K562 (cell line): ENCODE results near the gene SPAG17. TPM values are rescaled to one million over a fixed set of nuclear protein-coding genes. Genes with fewer than 3 reads are reported as not detected.

Experiments
- ATAC-seq: fragments of 200-7000 bp; cut with Tn5 transposase; 3 replicates; pipeline ENCODE4 v1.9.1; 2020; ENCODE audit warnings: moderate library complexity
- BruUV-seq: library from RNA; stranded (reverse); fragments of 400-500 nt; replicated peaks from 2 replicates; lab custom pipeline; 2021; lab: Mats Ljungman, UMichigan
- CTCF ChIA-PET: fragments of 300-600 bp; formaldehyde crosslinking; extraction: SDS; loops from one replicate; lab custom pipeline; 2021; ENCODE audit warnings: low intra/inter-chr PET ratio; lab: Yijun Ruan, JAX
- POLR2A ChIA-PET: fragments of 300-600, 350-650 bp; sonication (Branson Sonifier 250); formaldehyde crosslinking; extraction: SDS; loops from one replicate; lab custom pipeline; 2021; ENCODE audit warnings: antibody characterized with exemption, inconsistent platforms; lab: Yijun Ruan, JAX
- DNase-seq, 4 experiments: peaks; one replicate each; pipeline versions ENCODE4 v3.0.0 to v3.0.0-alpha.2; 2011 to 2018; ENCODE audit warnings: low spot score in 3 of 4, mixed read lengths in 3 of 4; ENCODE audit errors: extremely low read depth in 1 of 4
- FAIRE-seq: peaks from 2 replicates; lab custom pipeline; 2011; peaks lifted over from hg19 to GRCh38; lab: Jason Lieb, UNC
- H2AFZ ChIP-seq: 2 replicates; pipeline ENCODE4 v1.6.0; 2011; ENCODE audit warnings: low read depth, low read length, control low read depth, inconsistent platforms
- H3K27ac ChIP-seq: fragments of 200-600 bp; 3 replicates; pipeline ENCODE4 v1.8.0; 2011; ENCODE audit warnings: low read depth, mild to moderate bottlenecking, control low read depth, inconsistent platforms, low read length, moderate library complexity, mixed read lengths; ENCODE audit errors: extremely low read depth
- H3K27me3 ChIP-seq, 2 experiments: fragments of 300-600 bp in 1 of 2; 2 replicates in 1 of 2; 3 replicates in 1 of 2; pipeline versions ENCODE4 v1.6.0 to v1.8.0; 2011; ENCODE audit warnings: inconsistent platforms in 2 of 2, low read length in 2 of 2, mild to moderate bottlenecking in 1 of 2, mixed read lengths in 1 of 2, moderate library complexity in 1 of 2; ENCODE audit not compliant: control insufficient read depth in 2 of 2, insufficient read depth in 2 of 2
- H3K36me3 ChIP-seq: fragments of 300-600 bp; 3 replicates; pipeline ENCODE4 v1.8.0; 2011; ENCODE audit warnings: mild to moderate bottlenecking, low read length, inconsistent platforms; ENCODE audit not compliant: control insufficient read depth, insufficient read depth
- H3K4me1 ChIP-seq, 2 experiments: fragments of 200-600 bp in 1 of 2; replicated peaks in 1 of 2; 2 replicates in 1 of 2; 3 replicates in 1 of 2; pipeline versions ENCODE4 v1.5.1 to v1.8.0; 2011; ENCODE audit warnings: inconsistent platforms in 2 of 2, low read length in 2 of 2, mild to moderate bottlenecking in 1 of 2, mixed read lengths in 1 of 2, moderate library complexity in 1 of 2; ENCODE audit not compliant: control insufficient read depth in 2 of 2, insufficient read depth in 2 of 2
- H3K4me2 ChIP-seq: 2 replicates; pipeline ENCODE4 v1.6.1; 2011; ENCODE audit warnings: low read length, control low read depth, inconsistent platforms, mixed read lengths; ENCODE audit not compliant: insufficient read depth
- H3K4me3 ChIP-seq: fragments of 200-600 bp; sonication (generic), shearing (Covaris generic); 2 replicates; pipeline ENCODE4 v1.5.1; 2016; ENCODE audit warnings: control low read depth, inconsistent platforms
- H3K79me2 ChIP-seq: fragments of 200-600 bp; 3 replicates; pipeline ENCODE4 v1.8.0; 2011; ENCODE audit warnings: low read length, inconsistent platforms; ENCODE audit not compliant: control insufficient read depth, insufficient read depth
- H3K9ac ChIP-seq, 2 experiments: 2 replicates each; pipeline versions ENCODE4 v1.6.0 to v1.6.1; 2011; ENCODE audit warnings: low read depth in 2 of 2, low read length in 2 of 2, control low read depth in 1 of 2, inconsistent platforms in 1 of 2, mild to moderate bottlenecking in 1 of 2, mixed read lengths in 1 of 2; ENCODE audit not compliant: insufficient read depth in 1 of 2
- H3K9me1 ChIP-seq: one replicate; pipeline ENCODE4 v1.6.0; 2011; ENCODE audit warnings: inconsistent platforms, mild to moderate bottlenecking, low read length, moderate library complexity; ENCODE audit not compliant: control insufficient read depth, insufficient read depth
- H3K9me3 ChIP-seq: replicated peaks from 2 replicates; pipeline ENCODE4 v1.5.1; 2011; ENCODE audit warnings: low read depth, low read length, inconsistent platforms; ENCODE audit not compliant: control insufficient read depth, insufficient read depth
- H4K20me1 ChIP-seq: replicated peaks from 2 replicates; pipeline ENCODE4 v1.6.1; 2011; ENCODE audit warnings: low read length, inconsistent platforms, mixed read lengths; ENCODE audit not compliant: control insufficient read depth, insufficient read depth
- BRF1 ChIP-seq: IDR thresholded peaks from 3 replicates; pipeline ENCODE4 v1.6.1; 2011; ENCODE audit warnings: borderline replicate concordance, mild to moderate bottlenecking; ENCODE audit not compliant: insufficient read length; ENCODE audit errors: extremely low read depth
- CEBPG ChIP-seq, 3 experiments: fragments of 200-800 bp in 1 of 3; sonication (Bioruptor generic) in 1 of 3; sonication (generic) in 1 of 3; formaldehyde crosslinking in 1 of 3; IDR thresholded peaks in 2 of 3; conservative IDR thresholded peaks in 1 of 3; 2 replicates each; pipeline versions ENCODE4 v1.6.1 to v1.8.0; 2016 to 2022; ENCODE audit warnings: missing compliant biosample characterization in 2 of 3, missing genetic modification characterization in 2 of 3, mild to moderate bottlenecking in 1 of 3, missing genetic modification reagents in 1 of 3
- CREB5 ChIP-seq: fragments of 250-450 bp; sonication (Bioruptor Pico); IDR thresholded peaks from 2 replicates; pipeline ENCODE4 v1.5.0; 2020; ENCODE audit warnings: mild to moderate bottlenecking
- ELF2 ChIP-seq: fragments of 250-450 bp; sonication (Bioruptor Pico); IDR thresholded peaks from 2 replicates; pipeline ENCODE4 v1.5.0; 2021; ENCODE audit warnings: mild to moderate bottlenecking
- ERF ChIP-seq: fragments of 450-650 bp; formaldehyde crosslinking; IDR thresholded peaks from 2 replicates; pipeline ENCODE4 v1.4.0; 2020; ENCODE audit warnings: mild to moderate bottlenecking, mixed read lengths
- KAT2B ChIP-seq: IDR thresholded peaks from one replicate; pipeline ENCODE4 v1.6.1; 2012; ENCODE audit warnings: low read depth, mild to moderate bottlenecking, control low read depth, inconsistent platforms, low read length, moderate library complexity
- KDM2B ChIP-seq: fragments of 250-450 bp; sonication (Bioruptor Pico); IDR thresholded peaks from 2 replicates; pipeline ENCODE4 v1.8.0; 2021; ENCODE audit warnings: mild to moderate bottlenecking, moderate library complexity
- KDM5B ChIP-seq: fragments of 200-600 bp; sonication (generic); IDR thresholded peaks from 2 replicates; pipeline ENCODE4 v1.6.1; 2012; ENCODE audit warnings: low read depth, mild to moderate bottlenecking, moderate library complexity, low read length, control low read depth, inconsistent platforms; ENCODE audit not compliant: insufficient replicate concordance
- LARP7 ChIP-seq: fragments of 450-650 bp; IDR thresholded peaks from 2 replicates; pipeline ENCODE4 v1.6.1; 2016
- MXI1 ChIP-seq: IDR thresholded peaks from 2 replicates; pipeline ENCODE4 v1.6.1; 2011; ENCODE audit warnings: low read depth, mild to moderate bottlenecking, improper control_type of control experiment, low read length
- NFE2 ChIP-seq: IDR thresholded peaks from 2 replicates; pipeline ENCODE4 v1.6.1; 2014; ENCODE audit warnings: antibody characterized with exemption, low read depth
- NFE2L1 ChIP-seq: fragments of 450-650 bp; IDR thresholded peaks from 2 replicates; pipeline ENCODE4 v1.6.1; 2016; ENCODE audit warnings: missing genetic modification characterization, low read depth, mild to moderate bottlenecking, missing compliant biosample characterization, moderate library complexity, borderline replicate concordance
- RREB1 ChIP-seq: fragments of 250-450 bp; sonication (Bioruptor Pico); IDR thresholded peaks from 2 replicates; pipeline ENCODE4 v1.4.0; 2020
- ZKSCAN1 ChIP-seq: fragments of 150-350 bp; IDR thresholded peaks from 2 replicates; pipeline ENCODE4 v1.6.1; 2016; ENCODE audit warnings: low read depth, low read length
- ZNF124 ChIP-seq: sonication (generic); formaldehyde crosslinking; IDR thresholded peaks from 2 replicates; pipeline ENCODE4 v1.8.1; 2022; ENCODE audit warnings: missing genetic modification reagents
- ZNF174 ChIP-seq: fragments of 250-450 bp; sonication (Bioruptor Pico); IDR thresholded peaks from 2 replicates; pipeline ENCODE4 v1.4.0; 2020; ENCODE audit warnings: mild to moderate bottlenecking
- ZNF239 ChIP-seq: fragments of 250-450 bp; sonication (Bioruptor Pico); IDR thresholded peaks from 2 replicates; pipeline ENCODE4 v1.4.0; 2020; ENCODE audit warnings: mild to moderate bottlenecking
- WGBS: fragments of 100-300 bp; shearing (Covaris generic); methylation state at CpG from one replicate; pipeline ENCODE4 v1.1.6; 2016; ENCODE audit warnings: low coverage, mixed read lengths; ENCODE audit not compliant: insufficient coverage; ENCODE audit errors: missing lambda C conversion rate; 5-methylcytosine and 5-hydroxymethylcytosine counted together
- in situ Hi-C: fragments of 300-500 bp; cut with MboI; formaldehyde crosslinking; loops from 4 replicates; pipeline ENCODE4 v1.15.0; 2018; ENCODE audit warnings: inconsistent platforms, mixed read lengths
- intact Hi-C: fragments of 100-400 bp; cut with micrococcal nuclease; formaldehyde crosslinking; loops from 2 replicates; pipeline ENCODE4 v1.14.2; 2022
- polyA plus RNA-seq, 8 experiments: library from polyadenylated mRNA; depleted of rRNA in 4 of 8; stranded (reverse) in 5 of 8; unstranded in 3 of 8; fragments of >200 nt; fragmentation: Nextera tagmentation in 2 of 8; fragmentation: Illumina TruSeq in 1 of 8; extraction: Ambion mirVana in 2 of 8; extraction: Trizol in 1 of 8; gene quantifications; 2 replicates each; pipeline versions ENCODE4 v1.2.1 to v1.2.3, GENCODE V29; 2011 to 2014; ENCODE audit warnings: inconsistent platforms in 1 of 8, missing spikeins in 1 of 8
- total RNA-seq, 7 experiments: library from RNA; depleted of rRNA in 6 of 7; stranded (reverse); fragments of >200 nt in 6 of 7; fragmentation: Illumina TruSeq in 2 of 7; extraction: Trizol in 2 of 7; gene quantifications; 2 replicates each; pipeline versions ENCODE4 v1.2.1 to v1.2.3, GENCODE V29; 2011 to 2021; ENCODE audit warnings: low replicate concordance in 1 of 7

Gene SPAG17
- total and polyA plus RNA-seq, 9 of the 15 experiments (the other 6 are each of a cell fraction or from before 2014, with no cell fraction given): 0.07 to 2.1 (median 1.5) TPM

GRCh38 chr1:117942293-117942692, 242.7 kb downstream of the SPAG17 start:
- no TSS peak for BruUV-seq
- ChIA-PET CTCF (no interaction called here), POLR2A (interaction anchor here (0.6 to 3.9 kb wide), 3 partner anchors 9 to 46 kb away, joined by 3 to 30 read pairs (median 4); partner anchors contain the start of genes GDAP2 and WDR3)
- no peak overlapping the region for H2AFZ ChIP-seq
- DNase-seq (no peak), FAIRE-seq (no peak)
- no peaks in the 10 kb centered on the region for H3K9me1 ChIP-seq
- H3K4me3 ChIP-seq: no peak overlapping the region
- in situ Hi-C loops: no loop called here
- no peaks in the 10 kb centered on the region for H4K20me1 ChIP-seq
- H3K27ac ChIP-seq: no peak overlapping the region
- H3K4me2 ChIP-seq: no peak overlapping the region
- intact Hi-C loops: no loop called here
- WGBS: 92% methylated on average over 2 of the region's 2 CpGs
- H3K27me3 ChIP-seq: no peaks in the 10 kb centered on the region
- no peaks in the 10 kb centered on the region for H3K79me2 ChIP-seq
- peaks cover 96% of the 10 kb centered on the region for H3K36me3 ChIP-seq
- no peaks in the 10 kb centered on the region for H3K4me1 ChIP-seq
- TF ChIP-seq KDM2B (CRISPR knock-in tag): no peak
- no peak for TF ChIP-seq NFE2L1
- no peak for TF ChIP-seq KDM5B
- TF ChIP-seq ZNF239 (CRISPR knock-in tag): no peak
- TF ChIP-seq KAT2B: no peak
- TF ChIP-seq MXI1: no peak
- no peak for TF ChIP-seq LARP7
- TF ChIP-seq ZNF124: no peak
- no peak for TF ChIP-seq ELF2 (CRISPR knock-in tag)
- TF ChIP-seq RREB1 (CRISPR knock-in tag): no peak
- TF ChIP-seq ZNF174 (CRISPR knock-in tag): no peak
- no peak for TF ChIP-seq CREB5 (CRISPR knock-in tag)
- no peak for TF ChIP-seq ERF
- TF ChIP-seq CEBPG (CRISPR knock-in tag; IDR thresholded peaks at IDR 0.05): no peak
- TF ChIP-seq CEBPG (tag; conservative IDR thresholded peaks at IDR 0.05 in 1 of 2, IDR thresholded peaks at IDR 0.05 in 1 of 2): no peak
- no peak for TF ChIP-seq BRF1
- no peak for TF ChIP-seq NFE2
- TF ChIP-seq ZKSCAN1: no peak
- TF ChIP-seq, all 486 proteins: peak for 0
- no peak for ATAC-seq
- no peaks in the 10 kb centered on the region for H3K9me3 ChIP-seq
- H3K9ac ChIP-seq: no peak overlapping the region
